Left lung (tissue), 10 donors: Measurements from ENCODE around the gene ZNF221. TPM values are rescaled to one million over a fixed set of nuclear protein-coding genes. Genes with fewer than 3 reads are reported as not detected.

Source experiments
- ATAC-seq: fragments of 200-7000 bp; cut with Tn5 transposase; one replicate; pipeline ENCODE4 v1.9.1; 2020; ENCODE audit warnings: moderate library complexity
- DNase-seq, 4 donors: peaks; one replicate each; pipeline ENCODE4 v3.0.0-alpha.2; 2013 to 2020
- H3K27ac ChIP-seq, 2 donors: fragments of 200-600 bp; sonication (generic) in 1 of 2; one replicate each; pipeline versions ENCODE4 v1.5.0 to v1.8.0; 2020 to 2021
- H3K27me3 ChIP-seq, 2 donors: fragments of 200-600 bp; sonication (generic) in 1 of 2; one replicate each; pipeline versions ENCODE4 v1.5.0 to v1.8.0; 2020 to 2021
- H3K36me3 ChIP-seq, 2 donors: fragments of 200-600 bp; sonication (generic) in 1 of 2; one replicate each; pipeline versions ENCODE4 v1.5.0 to v1.8.0; 2020 to 2021
- H3K4me1 ChIP-seq, 2 donors: fragments of 200-600 bp; one replicate each; pipeline ENCODE4 v1.8.0; 2021
- H3K4me3 ChIP-seq, 2 donors: fragments of 200-600 bp; sonication (generic) in 1 of 2; one replicate each; pipeline versions ENCODE4 v1.5.0 to v1.8.0; 2020 to 2021; ENCODE audit warnings: mild to moderate bottlenecking in 1 of 2
- H3K9me3 ChIP-seq, 2 donors: fragments of 200-600 bp; sonication (generic) in 1 of 2; one replicate each; pipeline versions ENCODE4 v1.5.0 to v1.8.0; 2020 to 2021
- intact Hi-C, 2 donors: fragments of 100-400 bp; cut with DNase I; formaldehyde crosslinking; loops; one replicate each; pipeline versions ENCODE4 v1.11.2 to v1.14.2; 2022
- polyA plus RNA-seq, 6 donors: library from polyadenylated mRNA; unstranded; fragments of 120-200 nt; gene quantifications; one replicate each; pipeline ENCODE4 v1.2.1, GENCODE V29; 2013; ENCODE audit not compliant: insufficient read length in 6 of 6
- total RNA-seq, 2 donors: library from RNA; stranded (reverse); fragmentation: NEBNext Ultra II Directional; extraction: Animal tissue kit (Norgen Biotek cat#: 25700); gene quantifications; one replicate each; pipeline ENCODE4 v1.2.1, GENCODE V29; 2021
- TF ChIP-seq, protein P1 (sequence below), 2 donors: fragments of 200-600 bp; sonication (generic) in 1 of 2; IDR thresholded peaks; one replicate each; pipeline versions ENCODE4 v1.5.0 to v1.8.0; 2021; ENCODE audit warnings: antibody characterized with exemption in 2 of 2
- donor health status: DM: no; HTN: yes; CAD: no.
- donor health status: DM: no; HTN: no; CAD: no.

The ZNF221 gene
- total and polyA plus RNA-seq, 8 donors: 4.3 to 11.9 (median 9.3) TPM

- H3K27me3 ChIP-seq: no peaks in the 10 kb centered on the region
- DNase-seq: no peak
- intact Hi-C loops: no loop called here
- TF ChIP-seq, protein P1, sequence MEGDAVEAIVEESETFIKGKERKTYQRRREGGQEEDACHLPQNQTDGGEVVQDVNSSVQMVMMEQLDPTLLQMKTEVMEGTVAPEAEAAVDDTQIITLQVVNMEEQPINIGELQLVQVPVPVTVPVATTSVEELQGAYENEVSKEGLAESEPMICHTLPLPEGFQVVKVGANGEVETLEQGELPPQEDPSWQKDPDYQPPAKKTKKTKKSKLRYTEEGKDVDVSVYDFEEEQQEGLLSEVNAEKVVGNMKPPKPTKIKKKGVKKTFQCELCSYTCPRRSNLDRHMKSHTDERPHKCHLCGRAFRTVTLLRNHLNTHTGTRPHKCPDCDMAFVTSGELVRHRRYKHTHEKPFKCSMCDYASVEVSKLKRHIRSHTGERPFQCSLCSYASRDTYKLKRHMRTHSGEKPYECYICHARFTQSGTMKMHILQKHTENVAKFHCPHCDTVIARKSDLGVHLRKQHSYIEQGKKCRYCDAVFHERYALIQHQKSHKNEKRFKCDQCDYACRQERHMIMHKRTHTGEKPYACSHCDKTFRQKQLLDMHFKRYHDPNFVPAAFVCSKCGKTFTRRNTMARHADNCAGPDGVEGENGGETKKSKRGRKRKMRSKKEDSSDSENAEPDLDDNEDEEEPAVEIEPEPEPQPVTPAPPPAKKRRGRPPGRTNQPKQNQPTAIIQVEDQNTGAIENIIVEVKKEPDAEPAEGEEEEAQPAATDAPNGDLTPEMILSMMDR (IDR thresholded peaks at IDR 0.05): no peak
- H3K36me3 ChIP-seq: no peaks in the 10 kb centered on the region
- peaks cover 0 to 98% of the 10 kb centered on the region in 2 donors for H3K9me3 ChIP-seq
- H3K27ac ChIP-seq: no peak overlapping the region
- ATAC-seq: no peak
- no peak overlapping the region for H3K4me3 ChIP-seq
- no peaks in the 10 kb centered on the region for H3K4me1 ChIP-seq
Measured at GRCh38 chr19:43906774-43907173, 44.3 kb upstream of the ZNF221 start.

- Histone ChIP-seq H3K27ac (no peak overlapping the region), H3K9me3 (peaks cover 7 to 99% of the 10 kb centered on the region in 2 donors)
- intact Hi-C loops: no loop called here
Measured at GRCh38 chr19:43908659-43909058, 42.4 kb upstream of the ZNF221 start.

GRCh38 chr19:43910884-43911283 lies 40.1 kb upstream of the ZNF221 start:
- no peak for DNase-seq
- TF ChIP-seq, protein P1 (IDR thresholded peaks at IDR 0.05): no peak

More at GRCh38 chr19:43908659-43909058, 42.4 kb upstream of the ZNF221 start:
- TF ChIP-seq, protein P1 (IDR thresholded peaks at IDR 0.05): no peak
- Histone ChIP-seq H3K4me1 (no peaks in the 10 kb centered on the region), H3K36me3 (peaks cover 0 to 14% of the 10 kb centered on the region in 2 donors), H3K4me3 (no peak overlapping the region), H3K27me3 (no peaks in the 10 kb centered on the region)
- no peak for ATAC-seq
- no peak for DNase-seq

DNA sequence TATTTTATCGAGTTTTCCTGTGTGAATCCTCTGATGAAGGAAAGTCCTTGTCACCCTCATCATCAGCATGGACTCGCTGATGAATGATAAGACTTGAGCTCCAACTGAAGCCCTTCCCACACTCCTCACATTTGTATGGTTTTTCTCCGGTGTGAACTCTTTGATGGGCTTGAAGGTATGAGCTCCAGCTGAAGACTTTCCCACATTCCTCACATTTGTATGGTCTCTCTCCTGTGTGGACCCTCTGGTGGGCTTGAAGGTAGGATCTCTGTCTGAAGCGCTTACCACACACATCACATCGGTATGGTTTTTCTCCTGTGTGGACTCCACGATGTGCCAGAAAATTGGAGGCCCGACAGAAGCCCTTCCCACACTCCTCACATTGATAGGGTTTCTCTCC lies 37.6 kb upstream of the ZNF221 start:
- Histone ChIP-seq H3K9me3 (peaks cover 9 to 100% of the 10 kb centered on the region in 2 donors), H3K27ac (no peak overlapping the region), H3K36me3 (peaks cover 3 to 62% of the 10 kb centered on the region in 2 donors), H3K27me3 (no peaks in the 10 kb centered on the region), H3K4me1 (no peaks in the 10 kb centered on the region), H3K4me3 (no peak overlapping the region)
- no peak for DNase-seq
- TF ChIP-seq, protein P1 (IDR thresholded peaks at IDR 0.05): no peak
- intact Hi-C loops: no loop called here
- no peak for ATAC-seq

More at GRCh38 chr19:43910884-43911283, 40.1 kb upstream of the ZNF221 start:
- Histone ChIP-seq H3K4me3 (no peak overlapping the region), H3K9me3 (peaks cover 9 to 100% of the 10 kb centered on the region in 2 donors), H3K36me3 (peaks cover 0 to 37% of the 10 kb centered on the region in 2 donors), H3K27me3 (no peaks in the 10 kb centered on the region), H3K27ac (no peak overlapping the region), H3K4me1 (no peaks in the 10 kb centered on the region)
- intact Hi-C loops: no loop called here
- no peak for ATAC-seq

- intact Hi-C loops: no loop called here
- no peak for ATAC-seq
- DNase-seq: no peak
Measured at GRCh38 chr19:43914051-43914450, 37.0 kb upstream of the ZNF221 start.

More at GRCh38 chr19:43914051-43914450, 37.0 kb upstream of the ZNF221 start:
- Histone ChIP-seq H3K4me1 (no peaks in the 10 kb centered on the region), H3K27ac (no peak overlapping the region), H3K4me3 (no peak overlapping the region), H3K27me3 (no peaks in the 10 kb centered on the region), H3K9me3 (peaks cover 9 to 99% of the 10 kb centered on the region in 2 donors), H3K36me3 (peaks cover 6 to 68% of the 10 kb centered on the region in 2 donors)
- TF ChIP-seq, protein P1 (IDR thresholded peaks at IDR 0.05): no peak
